ENCODE measurements around the gene TXNRD1. TPM values are rescaled to one million over a fixed set of nuclear protein-coding genes. Genes with fewer than 3 reads are reported as not detected.

TXNRD1 gene
- total and polyA plus RNA-seq, 2 donors (not counting 1 experiment from before 2014, with no cell fraction given), result 436 to 1,000 TPM

GRCh38 chr12:104333692-104334255 is 118.2 kb downstream of the TXNRD1 start:
- Histone ChIP-seq H2AFZ (ENCODE audit: low read length) (no peak overlapping the region), H4K20me1 (ENCODE audit: control insufficient read depth, extremely low read depth, insufficient read depth, low read length) (no peaks in the 10 kb centered on the region), H3K4me3 (replicated peaks in 1 of 4; ENCODE audit: control extremely low read depth in 1 of 4, insufficient read depth in 1 of 4, low read depth in 3 of 4, low read length in 4 of 4) (no peak overlapping the region), H3K27me3 (ENCODE audit: control insufficient read depth, insufficient read depth, low read length) (no peaks in the 10 kb centered on the region), H3K79me2 (ENCODE audit: control insufficient read depth, insufficient read depth, low read length) (peaks cover 19% of the 10 kb centered on the region), H3K27ac (ENCODE audit: insufficient read depth, low read length) (no peak overlapping the region), H3K9ac (ENCODE audit: insufficient read depth, low read length) (no peak overlapping the region), H3K4me1 (ENCODE audit: control insufficient read depth, extremely low read depth, insufficient read depth, low read length) (no peaks in the 10 kb centered on the region), H3K4me2 (ENCODE audit: extremely low read depth, insufficient read depth, low read length) (no peak overlapping the region), H3K36me3 (ENCODE audit: control insufficient read depth, insufficient read depth, low read length) (peaks cover 17% of the 10 kb centered on the region), H3K9me3 (ENCODE audit: control insufficient read depth, insufficient read depth, low read depth, low read length) (no peaks in the 10 kb centered on the region)
- DNase-seq (ENCODE audit: low read depth in 2 of 2), result no peak
- no peak for TF ChIP-seq EZH2 (IDR thresholded peaks at IDR 0.05; ENCODE audit: low read length, missing control alignments)
- no peak for TF ChIP-seq CTCF (conservative IDR thresholded peaks at IDR 0.05 in 1 of 2, IDR thresholded peaks at IDR 0.05 in 1 of 2; ENCODE audit: low read depth in 1 of 2, low read length in 2 of 2)

- Histone ChIP-seq H3K9me3 (ENCODE audit: control insufficient read depth, insufficient read depth, low read depth, low read length) (no peaks in the 10 kb centered on the region), H3K4me2 (ENCODE audit: extremely low read depth, insufficient read depth, low read length) (no peak overlapping the region), H3K4me1 (ENCODE audit: control insufficient read depth, extremely low read depth, insufficient read depth, low read length) (no peaks in the 10 kb centered on the region), H3K36me3 (ENCODE audit: control insufficient read depth, insufficient read depth, low read length) (peaks cover 17% of the 10 kb centered on the region), H2AFZ (ENCODE audit: low read length) (no peak overlapping the region), H3K4me3 (replicated peaks in 1 of 4; ENCODE audit: control extremely low read depth in 1 of 4, insufficient read depth in 1 of 4, low read depth in 3 of 4, low read length in 4 of 4) (no peak overlapping the region), H4K20me1 (ENCODE audit: control insufficient read depth, extremely low read depth, insufficient read depth, low read length) (no peaks in the 10 kb centered on the region), H3K27me3 (ENCODE audit: control insufficient read depth, insufficient read depth, low read length) (no peaks in the 10 kb centered on the region), H3K27ac (ENCODE audit: insufficient read depth, low read length) (no peak overlapping the region), H3K79me2 (ENCODE audit: control insufficient read depth, insufficient read depth, low read length) (peaks cover 18% of the 10 kb centered on the region), H3K9ac (ENCODE audit: insufficient read depth, low read length) (no peak overlapping the region)
- DNase-seq (ENCODE audit: low read depth in 2 of 2), result no peak
- TF ChIP-seq CTCF (conservative IDR thresholded peaks at IDR 0.05 in 1 of 2, IDR thresholded peaks at IDR 0.05 in 1 of 2; ENCODE audit: low read depth in 1 of 2, low read length in 2 of 2) (no peak), EZH2 (IDR thresholded peaks at IDR 0.05; ENCODE audit: low read length, missing control alignments) (no peak)
These were observed 119.0 kb downstream of the TXNRD1 start for GRCh38 chr12:104334581-104334980.

- no peak for DNase-seq (ENCODE audit: low read depth in 2 of 2)
- Histone ChIP-seq H3K4me1 (ENCODE audit: control insufficient read depth, extremely low read depth, insufficient read depth, low read length) (no peaks in the 10 kb centered on the region), H3K27ac (ENCODE audit: insufficient read depth, low read length) (no peak overlapping the region), H3K36me3 (ENCODE audit: control insufficient read depth, insufficient read depth, low read length) (peaks cover 28% of the 10 kb centered on the region), H3K9me3 (ENCODE audit: control insufficient read depth, insufficient read depth, low read depth, low read length) (no peaks in the 10 kb centered on the region), H3K9ac (ENCODE audit: insufficient read depth, low read length) (no peak overlapping the region), H3K4me3 (replicated peaks in 1 of 4; ENCODE audit: control extremely low read depth in 1 of 4, insufficient read depth in 1 of 4, low read depth in 3 of 4, low read length in 4 of 4) (no peak overlapping the region), H2AFZ (ENCODE audit: low read length) (no peak overlapping the region), H4K20me1 (ENCODE audit: control insufficient read depth, extremely low read depth, insufficient read depth, low read length) (no peaks in the 10 kb centered on the region), H3K79me2 (ENCODE audit: control insufficient read depth, insufficient read depth, low read length) (peaks cover 29% of the 10 kb centered on the region), H3K4me2 (ENCODE audit: extremely low read depth, insufficient read depth, low read length) (no peak overlapping the region), H3K27me3 (ENCODE audit: control insufficient read depth, insufficient read depth, low read length) (no peaks in the 10 kb centered on the region)
- TF ChIP-seq EZH2 (IDR thresholded peaks at IDR 0.05; ENCODE audit: low read length, missing control alignments), result no peak
- TF ChIP-seq CTCF (conservative IDR thresholded peaks at IDR 0.05 in 1 of 2, IDR thresholded peaks at IDR 0.05 in 1 of 2; ENCODE audit: low read depth in 1 of 2, low read length in 2 of 2), result no peak
These were observed 120.5 kb downstream of the TXNRD1 start for GRCh38 chr12:104336115-104336514.
